D341Med (cell line): ENCODE measurements around the gene KCNJ6.
"Not testable (repeated sequence)": the region's sequence is repeated elsewhere in the genome, so short reads cannot be mapped to it uniquely, and the experiment has no call there.

Experiments
- DNase-seq: peaks from one replicate; pipeline ENCODE4 v3.0.0; 2012; ENCODE audit warnings: low spot score

The KCNJ6 gene

DNA sequence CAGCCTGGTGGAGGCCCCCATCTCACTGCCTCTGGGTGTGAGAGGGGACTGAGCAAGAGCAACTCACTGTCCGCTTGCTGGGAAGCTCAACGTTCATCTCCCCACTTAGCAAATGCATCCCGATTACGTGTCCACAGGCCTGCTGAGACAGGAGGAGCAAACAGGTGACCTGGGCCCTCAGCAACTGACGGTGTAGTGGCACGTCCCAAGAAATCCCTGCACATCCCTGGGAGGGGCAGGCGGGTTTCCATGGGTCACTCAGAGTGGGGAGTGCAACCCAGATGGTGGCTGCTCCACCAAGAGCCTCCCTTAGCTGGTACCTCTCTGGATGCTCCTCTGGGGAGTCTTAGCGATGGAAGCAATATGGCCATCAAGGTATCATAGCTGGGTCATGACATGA is 320.3 kb downstream of the KCNJ6 start:
- DNase-seq = no peak

DNA sequence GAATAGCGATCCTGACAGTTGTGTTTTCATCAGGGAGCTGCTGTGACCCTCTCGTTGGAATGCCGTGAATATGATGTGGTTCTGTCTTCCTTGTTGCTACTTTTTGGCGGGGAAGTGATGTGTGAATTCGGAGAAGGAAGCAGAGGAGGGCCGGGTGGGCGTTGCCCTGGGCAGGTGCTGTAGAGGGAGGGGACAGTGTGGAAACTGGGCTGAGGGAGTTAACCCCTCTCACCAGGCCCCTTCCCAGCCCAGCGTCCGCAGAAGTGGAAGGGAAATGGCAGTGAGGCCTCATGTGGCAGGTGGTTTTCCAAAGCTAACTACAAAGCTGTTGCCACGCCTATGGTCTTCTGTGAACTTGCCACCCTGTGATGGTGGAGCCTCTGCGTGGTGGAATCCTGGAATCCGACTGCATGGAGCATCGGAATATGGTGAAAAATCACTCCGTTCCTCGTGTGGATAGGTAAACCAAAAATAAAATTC is 321.7 kb downstream of the KCNJ6 start:
- no peak for DNase-seq

DNA sequence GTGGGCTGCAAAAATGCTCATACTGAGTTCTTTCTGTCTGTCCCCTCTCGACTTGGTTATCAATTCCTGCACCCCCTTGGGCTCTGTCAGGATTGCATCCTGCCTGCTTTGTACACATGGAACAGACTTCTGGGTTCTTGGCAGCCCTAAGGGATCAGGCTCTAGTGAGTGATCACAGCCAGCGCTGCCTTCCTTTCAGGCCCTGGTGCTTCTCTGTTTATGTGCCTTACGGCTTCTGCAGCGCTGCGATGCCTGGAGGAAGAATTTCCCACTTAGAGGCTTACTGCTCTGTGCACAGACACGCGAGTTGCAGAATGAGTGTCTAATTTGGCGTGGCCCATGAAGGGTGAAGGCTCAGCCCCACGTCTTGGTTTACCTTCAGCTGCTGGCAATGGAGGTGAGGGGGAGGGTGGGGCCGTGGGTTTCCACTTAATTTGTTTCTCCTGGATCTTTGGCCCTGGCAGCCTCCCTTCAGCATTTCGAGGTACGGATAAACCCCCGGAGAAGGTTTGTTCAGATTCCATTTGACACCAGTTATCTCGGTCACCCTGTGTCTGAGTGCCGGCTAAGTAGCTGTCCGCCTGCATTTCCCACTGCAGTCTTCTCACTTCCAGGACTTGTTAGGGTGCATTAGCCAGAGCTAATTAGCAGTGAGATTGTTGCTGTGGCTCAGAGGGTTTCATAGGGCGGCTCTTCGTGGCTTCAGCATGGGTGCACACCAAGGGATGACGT is 322.4 kb downstream of the KCNJ6 start:
- no peak for DNase-seq

DNA sequence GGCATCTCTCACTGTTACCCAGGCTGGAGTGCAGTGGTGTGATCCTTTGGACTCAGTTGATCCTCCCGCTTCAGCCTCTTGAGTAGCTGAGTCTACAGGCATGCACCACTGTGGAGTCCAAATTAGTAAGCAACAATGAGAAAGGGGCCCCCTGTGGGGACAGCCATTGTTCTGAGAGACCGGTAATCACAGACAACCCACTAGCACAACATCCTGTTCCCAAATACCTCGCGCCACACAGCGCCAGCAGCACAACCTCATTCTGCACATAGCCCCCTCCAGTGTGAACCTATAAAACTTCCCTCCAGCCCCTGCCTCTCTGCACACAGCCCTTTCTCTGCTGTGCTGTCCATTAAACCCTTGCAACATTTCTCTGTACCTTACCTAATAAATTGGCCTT is 323.2 kb downstream of the KCNJ6 start:
- DNase-seq = no peak

DNA sequence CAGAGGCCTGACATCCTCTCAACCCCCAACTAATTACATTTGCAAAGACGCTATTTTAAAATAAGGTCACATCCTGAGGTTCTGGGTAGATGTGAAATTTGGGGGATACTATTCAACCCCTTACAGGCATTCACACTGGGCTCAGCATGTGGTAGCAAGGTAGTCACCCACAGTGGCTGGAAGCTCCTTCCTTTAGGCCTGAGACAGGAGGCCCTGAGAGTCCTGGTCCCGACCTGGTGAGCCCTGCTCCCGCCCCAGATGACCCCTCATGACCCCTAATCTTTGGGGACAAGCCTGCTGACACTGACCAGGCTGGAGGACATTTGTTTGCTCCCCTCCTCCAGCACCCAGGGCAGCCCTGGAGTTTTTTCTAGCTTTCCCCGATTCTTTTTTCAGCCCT is 323.8 kb downstream of the KCNJ6 start:
- DNase-seq = no peak

DNA sequence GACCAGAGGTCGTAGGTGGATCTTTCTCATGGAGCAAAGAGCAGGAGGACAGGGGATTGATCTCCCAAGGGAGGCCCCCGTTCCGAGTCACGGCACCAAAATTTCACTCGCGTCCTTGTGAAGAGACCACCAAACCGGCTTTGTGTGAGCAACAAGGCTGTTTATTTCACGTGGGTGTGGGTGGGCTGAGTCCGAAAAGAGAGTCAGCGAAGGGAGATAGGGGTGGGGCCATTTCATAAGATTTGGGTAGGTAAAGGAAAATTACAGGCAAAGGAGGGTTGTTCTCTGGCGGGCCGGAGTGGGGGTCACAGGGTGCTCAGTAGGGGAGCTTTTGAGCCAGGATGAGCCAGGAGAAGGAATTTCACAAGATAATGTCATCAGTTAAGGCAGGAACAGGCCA is 324.3 kb downstream of the KCNJ6 start:
- DNase-seq = not testable (repeated sequence)

DNA sequence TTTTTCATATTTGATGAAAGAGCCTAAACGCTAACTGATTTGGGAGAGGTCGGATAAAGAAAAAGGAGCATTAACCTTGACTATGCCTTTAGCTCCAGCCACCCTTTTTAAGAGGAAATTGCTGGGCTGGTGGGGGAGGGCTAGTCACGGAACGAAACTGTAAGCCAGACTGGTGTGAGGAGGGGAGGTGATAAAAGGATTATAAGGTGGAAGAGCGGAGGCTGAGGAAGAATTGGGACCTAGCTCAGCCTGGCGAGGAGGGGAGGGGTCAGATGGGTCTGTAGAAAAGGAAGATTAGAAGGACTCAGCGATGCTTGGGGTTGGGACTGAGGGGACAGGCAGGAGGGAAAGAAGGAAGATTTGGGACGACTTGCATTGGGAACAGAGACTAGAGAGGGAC is 325.4 kb downstream of the KCNJ6 start:
- DNase-seq = not testable (repeated sequence)

DNA sequence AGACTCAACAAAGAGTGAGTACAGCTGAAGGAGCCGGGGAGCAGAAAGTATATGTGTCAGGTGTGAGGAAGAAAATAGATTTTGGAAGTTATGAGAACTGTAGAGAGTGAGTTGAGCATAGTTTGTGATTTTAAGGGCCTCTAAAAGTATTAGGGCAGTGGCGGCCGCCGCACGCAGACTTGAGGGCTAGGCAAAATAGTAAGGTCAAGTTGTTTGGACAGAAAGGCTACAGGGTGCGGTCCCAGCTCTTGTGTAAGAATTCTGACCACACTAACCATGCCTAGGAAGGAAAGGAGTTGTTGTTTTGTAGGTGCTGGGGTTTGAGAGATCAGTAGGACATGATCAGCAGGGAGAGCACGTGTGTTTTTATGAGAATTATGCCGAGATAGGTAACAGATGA is 327.6 kb downstream of the KCNJ6 start:
- not testable (repeated sequence) for DNase-seq

DNA sequence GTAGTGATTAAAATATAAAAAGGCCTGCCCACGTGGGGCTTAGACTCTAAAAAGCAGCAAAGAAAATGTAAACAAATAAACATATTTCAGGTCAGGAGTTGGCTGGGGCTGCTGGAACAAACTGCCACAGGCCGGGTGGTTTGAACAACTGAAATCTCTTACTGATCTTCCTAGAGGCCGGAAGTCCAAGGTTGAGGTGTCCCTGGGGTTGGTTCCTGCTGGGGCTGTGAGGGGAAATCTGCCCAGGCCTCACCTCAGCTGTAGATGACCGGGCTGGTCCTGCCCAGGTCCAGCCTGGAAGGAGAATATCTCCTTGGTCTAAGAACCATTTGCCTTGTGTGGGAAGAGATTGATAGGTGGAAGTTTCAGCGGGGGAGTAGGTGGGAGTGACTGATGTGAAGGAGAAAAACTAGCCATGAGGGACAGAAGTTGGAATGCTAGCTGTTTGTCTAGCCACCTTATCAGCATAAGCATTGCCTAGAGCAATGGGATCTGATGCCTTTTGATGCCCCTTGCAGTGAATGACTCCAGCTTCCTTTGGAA is 328.6 kb downstream of the KCNJ6 start:
- DNase-seq = no peak

DNA sequence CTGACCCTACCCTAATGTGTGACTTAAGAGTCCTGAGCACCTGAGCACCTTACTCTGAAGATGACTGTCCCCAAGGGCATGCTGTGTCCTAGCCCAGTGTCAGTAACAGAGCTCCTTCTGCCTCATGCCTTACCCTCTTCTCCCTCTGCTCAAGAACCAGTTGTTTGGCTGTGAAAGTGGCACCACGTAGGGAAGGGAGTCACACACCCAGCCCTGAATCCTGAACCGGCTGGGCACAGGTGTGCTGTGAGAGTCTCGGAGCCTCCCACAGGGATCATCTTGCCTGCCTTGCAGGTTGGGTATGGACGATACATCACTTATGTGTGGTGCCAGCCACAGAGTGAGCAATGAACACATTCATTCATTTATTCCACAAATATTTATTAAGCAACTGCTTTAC is 329.1 kb downstream of the KCNJ6 start:
- DNase-seq = no peak

DNA sequence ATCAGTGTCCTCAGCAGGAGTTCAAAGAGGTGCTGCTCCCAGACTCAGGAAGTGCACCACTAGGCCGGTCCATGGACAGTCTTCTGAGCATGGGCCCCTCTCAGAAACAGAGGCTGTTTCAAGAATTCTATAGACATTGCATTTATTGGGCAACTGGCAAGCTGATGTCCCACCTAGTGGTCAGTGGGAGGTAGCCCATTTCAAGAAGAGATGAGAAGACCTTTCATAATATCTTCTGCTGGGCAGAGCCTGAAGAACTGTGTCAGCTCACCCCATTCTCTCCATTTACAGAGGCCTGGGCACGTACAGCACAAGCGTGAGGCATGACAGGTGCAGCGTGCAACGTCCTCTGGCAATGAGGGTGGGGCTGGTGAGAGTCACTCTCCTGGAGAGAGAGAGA is 333.7 kb downstream of the KCNJ6 start:
- DNase-seq = peak; percentile 50

DNA sequence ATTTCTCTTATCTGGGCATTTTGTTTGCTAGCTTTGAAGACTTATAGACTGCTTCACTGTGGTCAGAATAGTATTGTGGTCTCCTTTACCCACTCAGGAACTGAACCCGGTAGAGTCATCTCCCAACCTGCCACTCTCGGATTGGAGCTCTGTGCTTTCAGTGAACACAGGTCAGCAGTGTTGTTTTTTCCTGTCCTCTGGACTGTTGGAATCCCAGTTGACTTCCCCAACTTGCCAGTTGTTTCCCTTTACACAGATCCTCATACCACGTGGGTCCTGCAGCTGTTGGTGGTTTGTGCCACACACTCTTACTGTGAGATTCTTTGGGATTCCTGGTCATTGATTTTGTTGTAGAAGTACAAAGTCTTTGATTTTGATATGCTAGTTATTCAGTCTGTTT is 335.6 kb downstream of the KCNJ6 start:
- DNase-seq = no peak

DNA sequence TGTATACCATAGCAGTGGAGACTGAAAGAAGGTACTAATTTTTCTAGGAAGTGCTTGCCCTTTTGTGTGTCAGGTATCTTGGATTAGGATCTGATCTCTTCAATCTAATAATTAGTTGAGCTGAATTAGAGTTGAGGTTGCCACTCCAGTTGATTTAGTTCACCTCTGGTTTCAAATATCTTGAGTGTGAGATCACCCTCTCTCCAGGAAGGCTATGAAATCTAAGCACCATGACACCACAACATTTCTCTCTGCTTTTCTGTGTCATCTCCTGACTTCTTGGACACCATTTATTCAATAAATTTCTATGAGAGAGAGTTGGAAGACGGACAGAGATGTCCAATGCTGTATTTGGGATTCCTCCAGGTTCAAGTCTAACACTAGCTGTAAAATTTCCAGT is 336.9 kb downstream of the KCNJ6 start:
- DNase-seq = no peak

DNA sequence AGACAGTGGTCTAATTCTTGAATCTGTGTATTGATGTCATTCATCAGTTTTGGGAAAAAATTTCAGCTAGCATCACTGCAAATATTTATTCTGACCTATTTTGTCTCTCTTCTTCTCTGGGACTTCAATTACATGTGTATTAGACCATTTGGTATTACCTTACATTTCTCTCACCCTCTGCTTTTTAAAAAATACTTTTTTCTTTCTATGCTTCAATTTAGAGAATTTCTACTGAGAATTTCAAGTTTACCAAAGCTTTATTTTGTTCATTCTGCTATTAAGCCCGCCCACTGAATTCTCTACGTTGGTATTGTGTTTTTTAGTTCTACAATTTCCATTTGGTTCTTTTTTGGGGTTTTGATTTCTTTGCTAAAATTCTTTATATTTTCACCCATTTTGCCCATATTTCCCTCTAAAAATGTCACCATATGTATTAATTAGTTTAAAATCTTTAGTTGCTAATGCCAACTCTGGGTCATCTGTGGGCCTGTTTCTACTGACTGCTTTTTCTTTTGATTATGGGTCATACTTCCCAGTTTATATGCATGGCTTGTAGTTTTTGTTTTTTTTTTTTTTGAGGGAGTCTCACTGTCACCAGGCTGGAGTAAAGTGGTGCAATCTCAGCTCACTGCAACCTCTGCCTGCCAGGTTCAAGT is 337.7 kb downstream of the KCNJ6 start:
- DNase-seq = no peak

DNA sequence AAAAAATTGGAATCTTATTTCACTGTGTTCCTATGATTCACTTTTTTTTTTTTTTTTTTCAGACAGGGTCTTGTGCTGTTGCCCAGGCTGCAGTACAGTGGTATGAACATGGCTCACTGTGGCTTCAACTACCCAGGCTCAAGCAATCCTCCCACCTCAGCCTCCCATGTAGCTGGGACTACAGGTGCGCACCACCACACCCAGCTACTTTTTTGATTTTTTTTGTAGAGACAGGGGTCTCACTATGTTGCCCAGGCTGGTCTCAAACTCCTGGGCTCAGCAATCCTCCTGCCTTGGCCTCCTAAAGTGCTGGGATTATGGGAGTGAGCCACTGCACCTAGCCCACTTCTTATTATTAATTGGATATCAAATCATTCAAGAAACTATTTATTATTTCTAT is 339.3 kb downstream of the KCNJ6 start:
- not testable (repeated sequence) for DNase-seq

DNA sequence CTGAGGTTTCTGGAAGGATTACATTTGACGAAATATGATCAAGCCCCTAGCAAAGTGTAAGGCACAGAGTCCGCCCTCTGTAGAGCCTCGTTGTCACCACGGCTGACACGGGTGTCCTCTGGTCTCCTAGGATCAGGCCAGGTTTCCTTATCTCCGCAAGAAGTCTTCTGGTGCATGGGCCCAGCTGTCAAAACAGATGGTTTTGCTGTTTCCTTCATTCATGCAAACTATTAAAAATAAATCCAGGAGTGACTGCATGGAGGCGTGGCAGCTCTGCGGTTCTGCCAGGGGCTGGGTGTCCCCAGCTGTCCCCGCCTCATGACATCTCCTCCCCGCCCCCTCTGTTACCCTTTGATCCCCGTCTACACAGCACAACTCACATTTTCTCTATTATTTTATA is 340.7 kb downstream of the KCNJ6 start:
- no peak for DNase-seq

DNA sequence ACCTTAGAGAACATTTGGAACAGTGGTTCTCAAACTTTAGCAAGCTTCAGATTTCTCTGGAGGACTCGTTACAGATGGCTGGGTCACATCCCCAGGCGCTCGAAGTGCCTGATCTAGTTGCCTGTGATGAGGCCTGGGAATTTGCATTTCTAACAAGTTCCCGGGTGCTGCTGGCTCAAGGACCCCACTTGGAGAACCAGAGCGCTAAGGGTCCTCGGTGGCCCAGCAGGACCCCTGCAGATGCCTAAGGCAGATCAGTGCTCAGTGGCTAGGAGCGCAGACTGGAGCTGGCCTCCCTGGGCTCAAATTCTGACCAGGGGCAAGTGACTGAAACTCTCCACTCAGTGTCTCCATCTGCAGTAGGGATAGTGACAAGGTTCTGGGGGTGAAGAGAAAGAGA is 341.5 kb downstream of the KCNJ6 start:
- no peak for DNase-seq

DNA sequence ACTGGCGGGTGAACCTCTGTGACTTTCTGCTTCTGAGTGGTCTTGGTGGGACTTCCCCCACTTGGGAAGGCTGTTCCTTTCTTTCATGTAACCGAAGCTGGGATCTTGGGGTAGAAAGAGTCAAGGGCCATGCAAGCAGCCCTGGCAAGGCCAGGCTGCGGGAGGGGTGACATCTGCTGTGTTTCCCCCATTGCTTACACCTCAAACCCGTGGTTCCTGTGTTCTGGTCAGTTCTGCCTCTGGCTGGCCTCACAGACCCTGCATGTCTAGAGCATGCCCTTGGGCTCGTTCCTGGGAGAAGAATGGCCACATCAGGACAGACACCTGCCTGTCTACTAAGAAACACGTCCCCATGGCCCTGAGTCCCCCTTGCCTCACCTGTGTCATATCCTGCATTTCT is 341.9 kb downstream of the KCNJ6 start:
- no peak for DNase-seq

DNA sequence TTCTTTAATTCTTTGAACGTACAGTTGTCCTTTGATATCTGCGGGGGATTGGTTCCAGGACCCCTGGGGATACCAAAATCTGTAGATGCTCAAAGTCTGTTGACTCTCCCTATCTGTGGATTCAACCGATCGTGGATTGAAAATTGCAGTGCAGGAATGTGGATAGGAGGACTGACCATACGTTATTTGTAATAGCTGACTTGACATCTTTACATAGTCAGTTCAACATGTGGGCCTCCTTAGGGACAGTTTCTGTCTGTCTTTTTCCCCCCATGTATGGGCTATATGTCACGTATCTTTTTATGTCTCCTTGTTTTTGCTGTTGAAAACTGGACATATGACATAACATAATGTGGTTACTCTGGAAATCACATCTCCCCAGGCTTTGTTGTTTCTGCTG is 344.8 kb downstream of the KCNJ6 start:
- DNase-seq = no peak

DNA sequence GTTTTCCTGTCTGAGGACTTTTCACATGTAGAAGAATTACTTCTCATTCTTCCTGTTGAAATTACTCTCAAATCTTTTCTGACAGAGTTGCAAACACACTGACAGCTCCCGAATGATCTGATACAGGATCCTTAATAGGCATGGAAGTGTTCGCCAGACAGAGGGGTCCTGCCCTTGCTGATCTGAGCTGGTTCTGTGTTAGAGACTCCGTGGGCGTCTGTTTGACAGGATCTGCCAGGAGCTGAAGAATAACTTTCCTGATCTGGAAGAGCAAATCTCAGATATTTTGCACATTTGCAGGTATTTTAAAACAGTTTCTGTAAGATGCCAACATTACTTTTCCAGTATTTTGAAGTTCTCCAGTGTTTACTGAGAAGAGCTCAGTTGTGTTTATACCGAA is 347.3 kb downstream of the KCNJ6 start:
- DNase-seq = no peak

DNA sequence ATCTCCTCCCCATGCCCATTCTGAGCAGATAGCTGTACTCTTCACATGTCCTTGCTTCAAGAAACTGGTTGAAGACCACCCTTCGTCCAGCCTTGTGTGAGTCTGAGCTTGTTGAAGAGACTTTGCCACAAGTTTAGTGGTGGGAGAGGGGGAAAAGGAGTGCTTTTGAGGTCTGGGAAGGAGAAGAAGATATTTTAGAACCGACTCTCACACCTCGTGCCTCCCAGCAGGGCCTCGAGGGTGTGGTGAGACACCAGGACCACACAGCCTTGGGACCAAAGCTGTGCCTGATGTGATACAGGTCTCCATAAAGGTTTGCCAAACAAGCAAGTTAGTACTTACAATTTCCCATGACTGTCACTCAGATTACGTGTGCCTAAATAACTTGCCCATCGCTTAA is 347.8 kb downstream of the KCNJ6 start:
- no peak for DNase-seq

DNA sequence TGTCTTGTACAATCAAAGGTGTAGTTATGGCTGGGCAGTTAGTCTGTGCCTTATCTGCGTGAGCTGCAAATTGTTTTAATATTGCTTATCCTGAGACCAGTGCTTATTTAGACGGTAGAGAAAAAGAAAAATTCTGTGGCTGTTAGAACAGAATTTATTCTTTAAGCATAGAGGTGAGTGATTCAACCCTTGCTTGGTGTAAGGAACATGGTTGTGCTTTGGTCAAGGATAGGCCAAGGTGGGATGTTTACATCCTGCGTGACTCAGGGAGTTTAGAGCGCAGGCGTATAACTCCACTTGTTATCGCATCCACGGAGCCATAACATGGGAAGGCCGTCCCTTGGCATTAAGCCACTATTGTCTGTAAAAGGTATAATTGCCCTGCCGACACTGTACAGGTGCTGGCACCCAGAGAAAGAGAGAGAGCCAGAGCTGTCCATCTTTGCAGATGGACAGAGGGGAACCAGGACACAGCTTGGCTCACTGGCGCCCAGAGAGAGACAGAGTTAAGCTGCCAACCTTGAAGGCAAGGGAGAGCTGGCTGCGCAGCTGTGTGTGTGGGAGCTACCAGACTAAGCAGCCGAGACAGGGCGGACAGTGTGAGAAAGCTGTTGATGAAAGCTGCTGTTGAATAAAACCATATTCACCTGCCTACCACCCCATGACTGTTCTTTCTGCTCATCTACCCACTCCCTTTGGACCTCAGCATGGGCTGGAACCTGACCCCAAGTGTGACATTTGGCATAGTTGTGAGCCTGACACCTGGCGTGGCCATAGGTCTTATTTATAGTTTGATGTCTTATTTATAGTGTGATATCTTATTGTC is 349.3 kb downstream of the KCNJ6 start:
- DNase-seq = no peak
